ENCODE measurements around the gene DCAF15.
"Not testable (repeated sequence)": the region's sequence is repeated elsewhere in the genome, so short reads cannot be mapped to it uniquely, and the experiment has no call there.

DCAF15 gene

GRCh38 chr19:13961826-13962698, 9.8 kb downstream of the DCAF15 start:
- Mint-ChIP-seq H3K9me3 (no peaks in the 10 kb centered on the region), H3K27ac (peak overlapping the region; percentile 37), H3K4me1 (no peaks in the 10 kb centered on the region), H3K36me3 (peaks cover 57% of the 10 kb centered on the region), H3K4me3 (no peak overlapping the region)
- no peak for ATAC-seq
- DNase-seq (ENCODE audit: low spot score in 2 of 2) = no peak

DNA sequence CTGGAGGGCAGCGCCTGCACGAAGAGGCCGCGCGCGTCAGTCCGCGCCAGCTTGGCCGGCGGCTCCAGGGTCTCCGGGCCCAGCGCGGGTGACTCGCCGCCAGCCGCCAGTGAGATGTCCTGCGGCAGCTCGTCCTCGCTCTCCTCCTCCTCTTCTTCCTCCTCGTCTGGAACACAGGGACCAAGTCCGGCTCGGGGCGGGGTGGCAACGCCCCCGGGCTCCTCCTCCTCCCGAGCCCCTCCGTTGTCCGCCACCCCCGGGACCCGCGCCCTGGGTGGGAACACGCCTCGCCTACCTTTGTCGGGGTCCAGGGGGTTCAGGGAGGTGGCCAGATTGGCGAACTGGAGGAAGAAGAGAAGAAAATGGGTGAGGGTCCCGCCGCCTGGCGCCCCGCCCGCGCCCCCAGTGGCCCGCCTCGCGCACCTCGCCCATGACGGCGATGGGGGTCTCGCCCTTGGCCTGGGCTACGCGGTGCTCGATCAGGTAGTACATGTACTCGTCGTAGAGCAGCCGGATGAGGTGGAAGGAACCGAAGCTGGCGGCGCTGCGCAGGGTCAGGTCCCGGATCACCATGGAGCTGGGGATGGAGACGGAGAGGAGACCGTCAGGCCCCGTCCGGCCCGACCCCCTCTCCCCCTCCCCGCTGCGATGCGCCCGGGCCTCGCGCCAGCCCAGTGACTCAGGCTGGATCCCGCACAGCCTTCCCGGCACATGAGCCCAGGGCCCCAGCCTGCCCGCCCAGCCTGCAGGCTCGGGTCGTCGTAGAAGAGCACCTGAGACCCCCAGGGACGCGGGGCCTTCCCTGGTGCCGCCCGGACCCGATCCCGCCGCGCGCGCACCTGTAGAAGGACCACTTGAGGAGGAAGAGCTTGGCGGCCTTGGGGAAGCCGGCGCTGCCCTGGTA, 10.6 kb downstream of the DCAF15 start:
- Mint-ChIP-seq H3K27ac (no peak overlapping the region), H3K4me1 (no peaks in the 10 kb centered on the region), H3K36me3 (peaks cover 57% of the 10 kb centered on the region), H3K9me3 (no peaks in the 10 kb centered on the region), H3K4me3 (no peak overlapping the region)
- no peak for ATAC-seq
- no peak for DNase-seq (ENCODE audit: low spot score in 2 of 2)

GRCh38 chr19:13963603-13964105, 11.3 kb downstream of the DCAF15 start:
- Mint-ChIP-seq H3K36me3 (peaks cover 56% of the 10 kb centered on the region), H3K4me1 (no peaks in the 10 kb centered on the region), H3K4me3 (no peak overlapping the region), H3K27ac (no peak overlapping the region), H3K9me3 (no peaks in the 10 kb centered on the region)
- DNase-seq (ENCODE audit: low spot score in 2 of 2) (no peak), ATAC-seq (no peak)

DNA sequence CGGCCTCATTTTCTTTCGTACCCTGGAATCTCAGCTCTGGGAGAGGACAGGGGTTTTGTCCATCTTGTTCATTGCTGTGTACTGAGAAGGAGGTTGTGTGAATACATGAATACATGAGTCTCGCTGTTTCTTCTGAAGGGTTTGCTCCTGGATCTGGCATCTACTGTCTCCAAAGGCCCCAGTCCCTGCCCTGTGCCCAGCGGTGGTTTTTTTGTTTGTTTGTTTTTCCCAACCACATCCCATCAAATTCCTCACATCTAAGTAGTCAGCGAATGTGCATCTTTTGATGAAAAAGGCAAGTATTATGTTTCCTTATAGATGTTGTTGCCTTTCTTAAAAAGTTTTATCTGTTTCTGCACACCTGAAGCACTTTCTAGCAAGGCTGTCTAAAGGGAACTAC, 12.5 kb downstream of the DCAF15 start:
- Mint-ChIP-seq H3K4me3 (no peak overlapping the region), H3K4me1 (no peaks in the 10 kb centered on the region)
- no peak for ATAC-seq

DNA sequence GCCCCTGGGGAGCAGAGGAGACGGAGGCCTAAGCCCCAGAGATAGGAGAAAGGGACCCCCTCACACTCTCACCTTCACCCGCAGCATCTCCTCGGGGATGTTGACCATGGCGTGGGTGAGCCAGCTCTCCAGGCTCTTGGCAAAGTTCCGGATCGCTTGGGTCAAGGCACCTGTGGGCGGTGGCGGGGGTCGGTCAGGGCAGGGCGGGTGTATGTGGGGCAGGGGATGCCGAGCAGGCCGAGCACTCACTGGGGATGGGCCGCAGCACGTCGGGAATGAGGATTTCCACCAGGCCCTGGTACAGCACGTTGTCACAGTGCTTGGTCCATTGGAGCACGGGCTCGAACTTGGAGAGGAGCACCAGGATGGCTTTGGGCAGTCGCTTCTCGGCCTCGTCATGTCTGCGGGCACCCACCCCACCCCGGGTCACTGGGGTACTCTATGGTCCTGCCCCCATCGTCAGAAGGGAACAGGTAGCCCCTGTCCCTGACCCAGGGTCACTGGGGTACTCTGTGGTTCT, 13.1 kb downstream of the DCAF15 start:
- no peak overlapping the region for H3K4me3 Mint-ChIP-seq
- H3K27ac Mint-ChIP-seq = no peak overlapping the region
- H3K4me1 Mint-ChIP-seq = no peaks in the 10 kb centered on the region
- H3K9me3 Mint-ChIP-seq = no peaks in the 10 kb centered on the region
- DNase-seq (ENCODE audit: low spot score in 2 of 2) = no peak
- H3K36me3 Mint-ChIP-seq = peaks cover 54% of the 10 kb centered on the region
- ATAC-seq = no peak

More for the DNA sequence above, 12.5 kb downstream of the DCAF15 start:
- no peak for DNase-seq (ENCODE audit: low spot score in 2 of 2)
- Mint-ChIP-seq H3K36me3 (peaks cover 59% of the 10 kb centered on the region), H3K27ac (no peak overlapping the region), H3K9me3 (no peaks in the 10 kb centered on the region)

GRCh38 chr19:13965926-13966683, 13.8 kb downstream of the DCAF15 start:
- no peaks in the 10 kb centered on the region for H3K4me1 Mint-ChIP-seq
- H3K36me3 Mint-ChIP-seq = peaks cover 54% of the 10 kb centered on the region
- H3K27ac Mint-ChIP-seq = no peak overlapping the region
- H3K4me3 Mint-ChIP-seq = no peak overlapping the region
- no peak for DNase-seq (ENCODE audit: low spot score in 2 of 2)
- H3K9me3 Mint-ChIP-seq = no peaks in the 10 kb centered on the region
- ATAC-seq = no peak

DNA sequence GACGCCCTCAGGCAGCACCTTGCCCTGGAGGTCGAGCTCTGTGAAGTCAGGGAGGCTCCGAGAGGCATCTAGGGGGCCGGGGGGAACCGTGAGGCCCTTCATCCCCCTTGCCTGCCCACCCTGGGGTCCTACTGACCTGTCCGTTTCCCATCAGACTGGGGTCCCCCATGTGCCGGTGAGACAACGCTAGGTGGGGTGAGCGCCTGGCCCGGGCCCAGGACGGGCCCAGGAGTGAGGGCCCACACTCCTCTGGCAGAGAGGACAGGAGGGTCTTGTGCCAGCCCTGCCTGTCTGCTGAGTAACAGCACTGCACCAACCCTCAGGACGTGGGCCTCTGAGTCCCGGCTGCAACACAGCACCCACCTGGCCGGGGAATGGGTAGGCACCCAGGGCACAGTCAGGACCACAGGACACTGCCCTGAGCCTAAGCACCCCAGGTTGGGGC, 14.4 kb downstream of the DCAF15 start:
- Mint-ChIP-seq H3K4me1 (no peaks in the 10 kb centered on the region), H3K27ac (no peak overlapping the region), H3K9me3 (no peaks in the 10 kb centered on the region), H3K36me3 (peaks cover 54% of the 10 kb centered on the region), H3K4me3 (no peak overlapping the region)
- ATAC-seq (no peak), DNase-seq (ENCODE audit: low spot score in 2 of 2) (no peak)

- H3K9me3 Mint-ChIP-seq; H3K4me1 Mint-ChIP-seq; DNase-seq (ENCODE audit: low spot score in 2 of 2); H3K27ac Mint-ChIP-seq; ATAC-seq; H3K4me3 Mint-ChIP-seq: not testable (repeated sequence)
- peaks cover 55% of the 10 kb centered on the region for H3K36me3 Mint-ChIP-seq
Observed at GRCh38 chr19:13967206-13967605, 14.9 kb downstream of the DCAF15 start.

DNA sequence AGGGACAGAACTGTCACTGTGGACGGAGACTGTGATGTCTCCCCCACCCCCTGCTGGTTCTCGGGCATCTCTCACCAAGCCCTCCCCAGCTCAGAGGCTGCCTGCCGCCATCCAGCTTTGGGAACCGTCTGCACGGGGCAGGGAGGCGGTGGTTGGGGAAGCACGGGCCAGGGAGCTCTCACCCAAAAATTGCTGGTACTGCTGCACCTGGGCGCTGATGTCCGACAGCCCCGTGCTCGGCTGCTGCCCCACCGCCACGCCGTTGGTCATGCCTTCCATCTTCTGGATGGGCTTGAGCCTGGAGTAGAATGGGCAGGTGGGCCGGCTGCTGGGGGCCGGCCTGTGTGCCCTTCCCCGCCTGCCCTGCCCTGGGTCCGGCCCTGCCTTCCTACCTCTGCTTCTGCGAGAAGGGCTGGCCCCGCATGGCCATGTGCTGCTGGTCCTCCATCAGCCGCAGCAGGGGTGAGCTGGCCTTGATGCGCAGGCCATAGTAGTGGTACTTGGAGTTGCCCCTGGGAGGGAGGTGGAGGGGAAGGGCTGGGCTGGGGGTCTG, 16.1 kb downstream of the DCAF15 start:
- Mint-ChIP-seq H3K27ac (no peak overlapping the region), H3K4me3 (no peak overlapping the region), H3K9me3 (no peaks in the 10 kb centered on the region), H3K36me3 (peaks cover 64% of the 10 kb centered on the region), H3K4me1 (no peaks in the 10 kb centered on the region)
- peak; percentile 20 for ATAC-seq
- no peak for DNase-seq (ENCODE audit: low spot score in 2 of 2)

GRCh38 chr19:13968999-13969398, 16.7 kb downstream of the DCAF15 start:
- peaks cover 3% of the 10 kb centered on the region for H3K4me1 Mint-ChIP-seq
- H3K27ac Mint-ChIP-seq = no peak overlapping the region
- H3K4me3 Mint-ChIP-seq = no peak overlapping the region
- ATAC-seq = no peak
- no peak for DNase-seq (ENCODE audit: low spot score in 2 of 2)
- H3K9me3 Mint-ChIP-seq = no peaks in the 10 kb centered on the region
- H3K36me3 Mint-ChIP-seq = peaks cover 69% of the 10 kb centered on the region

DNA sequence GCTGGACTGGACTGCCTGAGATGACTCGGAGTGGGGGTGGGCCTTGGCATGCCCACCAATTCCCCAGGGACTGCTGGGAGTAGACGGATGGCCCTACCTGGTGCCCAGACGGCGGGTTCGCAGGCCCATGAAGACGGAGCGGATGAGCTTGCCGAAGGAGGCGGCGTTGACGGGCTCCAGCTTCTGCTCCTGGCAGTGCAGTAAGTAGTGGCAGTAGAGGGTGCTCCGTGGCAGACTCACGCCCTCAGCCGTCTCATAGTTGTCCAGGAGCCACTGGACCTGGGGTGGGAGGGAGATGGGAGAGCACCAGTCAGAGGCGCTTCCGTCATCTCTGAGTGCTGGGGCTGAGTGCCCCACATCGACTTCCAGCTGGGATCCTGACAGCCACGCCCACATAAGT, 17.6 kb downstream of the DCAF15 start:
- Mint-ChIP-seq H3K4me3 (no peak overlapping the region), H3K36me3 (peaks cover 69% of the 10 kb centered on the region), H3K9me3 (no peaks in the 10 kb centered on the region), H3K4me1 (peaks cover 9% of the 10 kb centered on the region), H3K27ac (no peak overlapping the region)
- DNase-seq (ENCODE audit: low spot score in 2 of 2) = no peak
- no peak for ATAC-seq

- H3K36me3 Mint-ChIP-seq = peaks cover 79% of the 10 kb centered on the region
- ATAC-seq; H3K4me1 Mint-ChIP-seq; H3K27ac Mint-ChIP-seq; DNase-seq (ENCODE audit: low spot score in 2 of 2); H3K9me3 Mint-ChIP-seq; H3K4me3 Mint-ChIP-seq: not testable (repeated sequence)
Observed at GRCh38 chr19:13971868-13972267, 19.6 kb downstream of the DCAF15 start.

DNA sequence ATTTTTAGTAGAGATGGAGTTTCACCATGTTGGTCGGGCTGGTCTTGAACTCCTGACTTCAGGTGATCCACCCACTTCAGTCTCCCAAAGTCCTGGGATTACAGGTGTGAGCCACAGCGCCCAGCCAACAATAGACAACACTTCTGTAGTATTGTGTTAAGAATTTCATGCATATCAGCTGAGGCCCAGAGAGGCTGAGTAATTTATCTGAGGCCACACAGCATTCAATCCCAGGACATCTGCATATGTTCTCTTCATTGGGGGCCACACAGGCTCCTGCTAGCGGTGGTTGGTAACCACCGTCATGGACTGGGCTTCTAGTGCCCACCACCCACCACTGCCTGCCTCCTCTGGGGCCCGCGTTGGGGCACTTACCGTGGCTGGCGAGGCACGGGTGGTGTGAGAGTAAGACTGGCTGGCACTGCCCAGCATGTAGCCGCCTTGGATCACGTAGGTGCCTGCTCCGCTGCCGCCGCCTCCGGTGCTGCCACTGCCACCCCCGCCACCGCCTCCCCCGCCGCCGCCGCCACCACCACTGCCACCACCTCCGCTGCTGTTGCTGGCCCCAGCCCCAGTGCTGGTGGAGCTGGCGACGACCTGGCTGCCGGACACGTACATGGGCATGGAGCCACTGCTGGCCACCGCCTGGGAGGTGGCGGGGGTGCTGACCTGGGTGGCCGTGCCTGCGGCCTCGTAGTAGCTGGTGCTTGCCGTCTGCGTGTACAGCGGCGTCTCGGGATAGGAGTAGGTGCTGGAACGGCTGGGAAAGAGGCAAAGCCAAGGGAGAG, 20.3 kb downstream of the DCAF15 start:
- H3K27ac Mint-ChIP-seq = no peak overlapping the region
- peaks cover 9% of the 10 kb centered on the region for H3K4me1 Mint-ChIP-seq
- DNase-seq (ENCODE audit: low spot score in 2 of 2) = no peak
- peaks cover 73% of the 10 kb centered on the region for H3K36me3 Mint-ChIP-seq
- no peaks in the 10 kb centered on the region for H3K9me3 Mint-ChIP-seq
- no peak for ATAC-seq
- no peak overlapping the region for H3K4me3 Mint-ChIP-seq

DNA sequence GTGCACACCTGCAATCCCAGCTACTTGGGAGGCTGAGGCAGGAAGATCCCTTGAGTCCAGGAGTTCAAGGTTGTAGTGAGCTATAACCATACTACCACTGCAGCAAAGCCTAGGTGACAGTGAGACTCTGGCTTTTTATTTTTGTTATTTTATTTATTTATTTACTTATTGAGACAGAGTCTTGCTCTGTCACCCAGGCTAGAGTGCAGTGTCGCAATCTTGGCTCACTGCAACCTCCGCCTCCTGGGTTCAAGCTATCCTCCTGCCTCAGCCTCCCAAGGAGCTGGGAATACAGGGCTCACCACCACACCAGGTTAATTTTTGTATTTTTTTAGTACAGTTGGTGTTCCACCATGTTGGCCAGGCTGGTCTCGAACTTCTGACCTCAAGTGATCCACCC, 21.2 kb downstream of the DCAF15 start:
- ATAC-seq; H3K9me3 Mint-ChIP-seq; H3K4me3 Mint-ChIP-seq; DNase-seq (ENCODE audit: low spot score in 2 of 2); H3K27ac Mint-ChIP-seq; H3K4me1 Mint-ChIP-seq: not testable (repeated sequence)
- peaks cover 66% of the 10 kb centered on the region for H3K36me3 Mint-ChIP-seq

Data from stimulated activated effector memory CD8-positive, alpha-beta T cell treated with anti-CD3 and anti-CD28 coated beads, Interleukin-12 subunit alpha, Interleukin-12 subunit beta, amount 100 ng/mL, for 72 hours (primary cell).